ENCODE data around the gene LPGAT1. TPM values are rescaled to one million over a fixed set of nuclear protein-coding genes. Genes with fewer than 3 reads are reported as not detected.
"Not testable (repeated sequence)": the region's sequence is repeated elsewhere in the genome, so short reads cannot be mapped to it uniquely, and the experiment has no call there.

Gene LPGAT1
- total RNA-seq, 1 donor, result 36.2 TPM

DNA sequence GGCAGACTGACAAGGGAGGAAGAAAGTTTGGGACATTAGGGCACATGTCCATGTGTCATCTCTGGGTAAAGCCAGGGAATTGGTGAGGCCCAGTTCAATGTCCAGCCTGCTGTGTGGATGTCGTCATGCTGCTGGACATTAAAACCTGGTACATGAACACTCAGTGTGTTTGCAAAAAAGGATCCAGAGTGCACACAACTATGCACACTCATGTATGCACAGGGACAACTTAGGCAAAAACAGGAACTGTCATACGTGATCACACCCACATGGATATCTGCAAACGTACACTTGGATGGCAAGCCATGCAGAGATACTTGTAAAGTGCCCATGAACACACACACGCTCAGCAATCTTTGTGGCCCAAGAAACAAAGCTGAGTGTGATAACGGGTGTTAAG, 107.3 kb downstream of the LPGAT1 start:
- TF ChIP-seq, protein P1, sequence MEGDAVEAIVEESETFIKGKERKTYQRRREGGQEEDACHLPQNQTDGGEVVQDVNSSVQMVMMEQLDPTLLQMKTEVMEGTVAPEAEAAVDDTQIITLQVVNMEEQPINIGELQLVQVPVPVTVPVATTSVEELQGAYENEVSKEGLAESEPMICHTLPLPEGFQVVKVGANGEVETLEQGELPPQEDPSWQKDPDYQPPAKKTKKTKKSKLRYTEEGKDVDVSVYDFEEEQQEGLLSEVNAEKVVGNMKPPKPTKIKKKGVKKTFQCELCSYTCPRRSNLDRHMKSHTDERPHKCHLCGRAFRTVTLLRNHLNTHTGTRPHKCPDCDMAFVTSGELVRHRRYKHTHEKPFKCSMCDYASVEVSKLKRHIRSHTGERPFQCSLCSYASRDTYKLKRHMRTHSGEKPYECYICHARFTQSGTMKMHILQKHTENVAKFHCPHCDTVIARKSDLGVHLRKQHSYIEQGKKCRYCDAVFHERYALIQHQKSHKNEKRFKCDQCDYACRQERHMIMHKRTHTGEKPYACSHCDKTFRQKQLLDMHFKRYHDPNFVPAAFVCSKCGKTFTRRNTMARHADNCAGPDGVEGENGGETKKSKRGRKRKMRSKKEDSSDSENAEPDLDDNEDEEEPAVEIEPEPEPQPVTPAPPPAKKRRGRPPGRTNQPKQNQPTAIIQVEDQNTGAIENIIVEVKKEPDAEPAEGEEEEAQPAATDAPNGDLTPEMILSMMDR (IDR thresholded peaks at IDR 0.05; ENCODE audit: insufficient read depth, low read length), result no peak

DNA sequence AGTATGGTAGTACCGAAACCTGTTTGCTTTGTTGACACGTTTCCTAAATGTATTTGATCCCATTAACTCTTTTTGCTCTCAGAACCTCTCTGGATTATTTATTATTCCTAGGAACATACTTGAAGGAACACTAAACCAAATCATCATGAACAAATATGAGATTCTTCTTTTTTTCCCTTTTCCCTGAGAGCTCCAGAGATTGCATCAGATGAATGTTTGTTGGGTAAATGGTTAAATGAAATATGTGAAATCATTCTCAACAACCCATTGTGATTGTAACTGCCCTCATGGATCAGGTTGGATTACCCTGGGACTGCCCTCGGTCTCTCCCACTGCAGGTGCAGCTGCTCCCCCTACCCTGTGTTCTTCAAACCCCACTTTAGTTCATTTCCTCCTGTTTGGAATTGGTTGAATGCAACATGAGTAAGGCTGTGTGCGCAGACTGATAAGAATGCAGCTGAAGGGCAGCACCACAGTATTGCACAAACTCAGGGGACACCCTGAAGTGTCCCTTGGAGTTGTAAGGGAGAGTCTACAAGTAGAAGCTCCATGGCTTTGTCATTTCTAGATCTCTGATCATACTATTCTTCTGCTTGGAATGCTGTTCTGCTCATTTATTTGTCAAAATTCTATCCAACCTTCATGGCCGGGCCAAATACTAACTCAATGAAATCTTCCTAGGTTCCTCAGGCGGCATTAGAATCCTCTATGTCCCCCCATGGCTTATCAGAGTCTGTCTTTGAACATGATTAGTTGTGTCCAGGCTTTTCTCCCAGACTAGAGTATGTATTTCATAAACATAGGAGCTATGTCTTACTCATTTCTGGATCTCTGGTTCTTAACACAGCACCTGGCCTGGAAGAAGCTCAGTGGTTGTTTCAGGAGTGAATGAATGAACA, 108.0 kb downstream of the LPGAT1 start:
- H3K4me3 ChIP-seq (ENCODE audit: low read depth, low read length), result no peak overlapping the region
- TF ChIP-seq, protein P1 (IDR thresholded peaks at IDR 0.05; ENCODE audit: insufficient read depth, low read length), result no peak
- DNase-seq (ENCODE audit: low read depth), result no peak

More for the DNA sequence above, 107.3 kb downstream of the LPGAT1 start:
- no peak for DNase-seq (ENCODE audit: low read depth)
- H3K4me3 ChIP-seq (ENCODE audit: low read depth, low read length), result no peak overlapping the region

GRCh38 chr1:211716555-211716954, 114.0 kb downstream of the LPGAT1 start:
- not testable (repeated sequence) for H3K4me3 ChIP-seq (ENCODE audit: low read depth, low read length); DNase-seq (ENCODE audit: low read depth)

DNA sequence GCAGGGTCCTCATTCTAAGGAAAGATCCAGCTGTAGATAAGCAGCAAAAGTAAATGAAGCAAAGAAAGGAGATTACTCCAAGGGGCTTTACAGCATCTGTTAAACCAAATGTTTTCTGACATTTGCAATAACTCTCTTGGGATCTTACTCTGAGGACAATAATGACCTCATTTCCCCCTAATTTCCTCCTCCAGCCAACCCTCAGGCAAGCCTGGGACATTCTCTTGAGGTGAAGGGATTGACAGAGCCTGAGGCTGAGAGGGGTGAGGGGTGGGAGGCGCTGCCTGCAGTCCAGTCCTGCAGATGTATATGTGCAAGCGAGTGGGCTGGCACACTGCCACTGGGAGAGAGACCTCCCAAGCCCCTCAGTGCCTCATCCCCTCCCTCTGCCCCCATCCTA, 114.6 kb downstream of the LPGAT1 start:
- no peak for DNase-seq (ENCODE audit: low read depth)
- TF ChIP-seq, protein P1 (IDR thresholded peaks at IDR 0.05; ENCODE audit: insufficient read depth, low read length), result no peak
- H3K4me3 ChIP-seq (ENCODE audit: low read depth, low read length), result no peak overlapping the region

DNA sequence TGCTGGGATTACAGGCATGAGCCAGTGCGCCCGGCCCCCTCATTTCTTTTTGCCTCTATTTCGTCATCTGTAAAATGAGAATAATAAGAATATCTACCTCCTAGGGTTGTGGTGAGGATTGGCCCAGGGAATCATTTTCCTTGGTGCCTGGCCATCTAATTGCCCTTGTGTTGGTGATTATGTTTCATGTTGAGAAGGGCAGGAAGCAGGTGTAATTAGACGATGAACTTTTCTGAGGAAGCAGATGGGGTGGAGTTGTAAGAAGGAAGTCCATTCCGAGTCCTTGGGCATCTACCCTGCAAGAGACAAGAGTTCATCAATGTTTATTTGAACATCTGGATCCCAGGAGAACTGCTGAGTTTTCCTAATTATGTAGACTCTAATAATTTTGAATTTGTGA, 116.4 kb downstream of the LPGAT1 start:
- TF ChIP-seq, protein P1 (IDR thresholded peaks at IDR 0.05; ENCODE audit: insufficient read depth, low read length), result no peak
- no peak overlapping the region for H3K4me3 ChIP-seq (ENCODE audit: low read depth, low read length)
- no peak for DNase-seq (ENCODE audit: low read depth)

DNA sequence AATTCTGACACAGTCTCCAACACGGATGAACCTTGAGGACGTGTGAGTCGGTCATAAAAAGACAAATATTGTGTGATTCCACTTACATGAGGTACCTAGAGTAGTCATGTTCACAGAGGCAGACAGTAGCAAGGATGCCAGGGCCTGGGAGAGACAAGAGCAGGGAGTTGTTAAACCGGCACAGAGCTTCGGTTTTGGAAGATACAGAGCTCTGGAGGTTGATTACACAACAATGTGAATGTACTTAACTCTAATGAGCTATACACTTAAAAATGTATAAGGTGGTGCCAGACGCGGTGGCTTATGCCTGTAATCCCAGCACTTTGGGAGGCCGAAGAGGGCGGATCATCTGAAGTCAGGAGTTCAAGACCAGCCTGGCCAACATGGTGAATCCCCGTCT, 117.3 kb downstream of the LPGAT1 start:
- H3K4me3 ChIP-seq (ENCODE audit: low read depth, low read length), result no peak overlapping the region
- TF ChIP-seq, protein P1 (IDR thresholded peaks at IDR 0.05; ENCODE audit: insufficient read depth, low read length), result no peak

GRCh38 chr1:211711315-211711705, 119.3 kb downstream of the LPGAT1 start:
- no peak overlapping the region for H3K4me3 ChIP-seq (ENCODE audit: low read depth, low read length)
- TF ChIP-seq, protein P1 (IDR thresholded peaks at IDR 0.05; ENCODE audit: insufficient read depth, low read length), result no peak
- no peak for DNase-seq (ENCODE audit: low read depth)

More for the DNA sequence above, 117.3 kb downstream of the LPGAT1 start:
- no peak for DNase-seq (ENCODE audit: low read depth)

Data from fibroblast of the aortic adventitia (primary cell).